ENCODE results near the gene GLRX2. TPM values are rescaled to one million over a fixed set of nuclear protein-coding genes. Genes with fewer than 3 reads are reported as not detected.

Gene GLRX2
- polyA plus RNA-seq, 12 donors, result 8.8 to 23.7 (median 15.8) TPM; not detected in 1

DNA sequence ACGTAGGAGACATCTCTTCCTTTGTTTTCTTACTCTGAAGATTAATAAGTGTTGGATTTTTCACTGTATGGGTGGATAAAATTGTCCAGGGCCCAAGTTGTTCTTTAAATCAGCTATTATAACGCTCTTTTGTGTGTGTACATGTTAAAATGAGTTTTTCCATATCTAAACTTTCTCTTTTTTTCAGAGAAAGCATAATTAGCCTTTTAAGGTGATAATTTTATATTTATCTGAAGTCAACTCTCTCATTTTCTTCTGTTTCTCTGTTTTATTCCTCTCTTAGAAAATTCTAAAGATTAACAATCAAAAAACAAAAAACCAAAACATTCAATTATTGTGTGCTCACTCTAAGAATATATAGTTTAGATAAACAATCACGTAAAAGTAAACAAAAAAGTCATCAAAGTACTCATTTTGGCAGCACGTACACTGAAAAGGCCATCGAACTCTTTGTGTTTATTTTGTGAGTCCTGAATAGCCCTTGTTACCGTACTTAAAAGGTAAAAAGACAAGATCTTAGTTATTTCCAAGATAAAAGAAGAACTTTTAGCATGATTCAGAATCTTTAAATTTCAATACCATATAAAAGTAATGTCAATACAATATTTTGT, 9.4 kb upstream of the GLRX2 start:
- no peak for DNase-seq

DNA sequence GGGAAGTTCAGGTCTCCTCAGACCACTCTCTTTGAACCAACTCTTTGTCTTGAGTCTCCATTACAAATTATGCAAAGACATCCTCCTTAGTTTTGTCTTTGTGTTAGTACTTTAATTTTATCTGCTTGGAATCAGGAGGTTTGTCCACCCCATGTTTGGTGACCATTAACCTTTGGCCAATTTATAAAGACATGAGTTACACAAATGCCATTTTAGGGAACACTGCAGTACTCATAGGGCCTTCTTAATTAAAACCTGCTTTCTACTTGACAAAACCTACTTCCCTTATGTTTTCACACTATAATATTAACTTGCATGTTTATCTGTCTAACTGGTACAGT, 8.7 kb upstream of the GLRX2 start:
- no peak for DNase-seq

DNA sequence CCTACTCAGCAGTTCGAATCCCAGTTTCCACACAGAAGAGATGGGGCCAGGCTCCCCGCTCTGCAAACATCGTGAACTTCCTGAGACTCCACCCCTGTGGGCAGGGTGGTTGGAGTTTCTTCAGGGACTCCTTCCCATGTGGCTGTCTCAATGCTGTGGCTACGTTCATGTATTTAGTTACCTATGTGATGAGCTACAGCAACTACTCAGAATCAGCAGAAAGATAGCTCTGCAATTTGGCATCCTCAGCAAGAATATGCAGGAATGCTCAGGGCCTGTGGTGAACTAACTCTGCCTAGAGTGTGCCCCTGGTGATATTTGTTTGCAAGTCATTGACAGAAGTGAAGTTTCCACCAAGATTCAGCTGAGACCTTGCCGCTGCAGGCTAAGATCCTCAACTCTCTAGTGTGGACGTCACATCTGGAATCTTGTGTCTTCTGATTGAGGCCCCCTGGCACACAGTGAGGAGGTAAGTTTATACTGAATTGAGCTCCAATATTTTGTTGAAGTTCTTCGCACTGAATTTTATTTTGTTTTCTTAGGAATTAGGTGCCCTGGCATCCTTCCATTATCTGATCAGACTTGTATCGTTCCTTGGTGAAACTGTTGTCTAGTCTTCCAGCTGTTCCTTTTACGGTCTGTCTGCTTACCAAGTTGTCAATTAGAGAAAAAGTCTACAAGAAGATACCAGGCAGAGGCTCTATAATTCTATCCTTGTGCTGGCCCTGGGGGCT, 8.2 kb upstream of the GLRX2 start:
- no peak for DNase-seq

DNA sequence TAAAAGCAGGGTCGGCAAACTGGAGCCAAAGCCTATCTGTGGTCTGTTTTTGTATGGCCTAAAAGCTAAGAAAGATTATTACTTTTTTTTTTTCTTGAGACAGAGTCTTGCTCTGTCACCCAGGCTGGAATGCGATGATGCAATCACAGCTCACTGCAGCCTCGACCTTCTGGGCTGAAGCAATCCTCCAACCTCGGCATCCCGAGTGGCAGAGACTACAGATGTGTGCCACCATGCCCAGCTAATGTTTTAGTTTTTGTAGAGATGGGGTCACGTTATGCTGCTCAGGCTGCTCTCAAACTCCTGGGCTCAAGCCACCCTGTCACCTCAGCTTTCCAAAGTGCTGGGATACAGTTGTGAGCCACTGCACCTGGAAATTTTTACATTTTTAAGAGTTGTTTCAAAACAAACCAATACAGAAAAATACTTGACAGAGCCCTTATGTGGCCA, 6.5 kb upstream of the GLRX2 start:
- no peak for DNase-seq

DNA sequence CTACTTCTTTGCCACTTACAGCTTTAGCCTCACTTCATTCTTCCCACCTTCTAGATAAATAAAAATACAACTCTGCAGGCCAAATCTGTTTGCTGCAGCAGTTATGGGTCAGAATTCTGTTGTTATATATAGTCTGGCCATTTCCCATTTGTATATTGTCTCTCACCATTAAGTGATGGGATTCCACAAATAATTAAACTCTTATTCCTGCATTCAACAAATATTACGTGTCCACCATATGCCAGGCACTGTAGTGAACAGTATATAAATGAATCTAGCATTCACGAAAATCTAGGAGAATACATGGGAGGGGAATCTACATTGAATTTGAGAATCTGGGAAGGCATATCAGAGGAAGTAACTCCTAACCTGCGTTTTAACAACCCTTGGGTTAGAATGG, 5.7 kb upstream of the GLRX2 start:
- no peak for DNase-seq

DNA sequence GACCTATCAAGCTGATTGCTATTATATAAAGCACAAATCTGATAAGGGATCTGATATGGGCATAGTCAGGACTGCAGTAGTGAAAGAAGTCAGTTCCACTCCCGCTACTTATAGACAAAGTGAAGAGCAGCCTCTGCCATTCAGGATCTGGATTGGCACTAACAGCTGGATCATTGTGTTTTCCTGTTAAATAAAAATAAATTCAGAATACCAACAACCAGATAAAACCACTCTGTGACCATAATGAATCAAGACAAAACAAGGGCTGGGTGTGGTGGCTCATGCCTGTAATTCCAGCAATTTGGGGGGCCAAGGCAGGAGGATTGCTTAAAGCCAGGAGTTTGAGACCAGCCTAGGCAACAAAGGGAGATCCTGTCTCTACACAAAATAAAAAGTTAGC, 5.0 kb upstream of the GLRX2 start:
- no peak for DNase-seq

DNA sequence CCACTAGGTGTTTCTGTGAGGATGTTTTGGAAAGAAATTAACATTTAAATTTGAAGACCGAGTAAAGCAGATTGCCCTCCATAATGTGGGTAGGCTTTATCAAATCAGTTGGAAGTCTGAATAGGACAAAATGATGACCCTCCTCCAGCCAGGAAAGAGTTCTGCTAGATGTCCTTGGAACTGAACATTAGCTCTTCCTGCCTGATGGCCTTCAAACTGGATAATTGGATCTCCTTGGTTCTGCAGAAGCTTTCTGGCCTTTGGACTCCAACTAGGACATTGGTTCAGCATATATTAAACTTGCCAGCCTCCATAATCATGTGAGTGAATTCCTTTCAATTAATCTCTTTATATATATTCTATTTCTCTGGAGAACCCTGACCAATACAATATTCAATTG, 4.4 kb upstream of the GLRX2 start:
- no peak for DNase-seq

DNA sequence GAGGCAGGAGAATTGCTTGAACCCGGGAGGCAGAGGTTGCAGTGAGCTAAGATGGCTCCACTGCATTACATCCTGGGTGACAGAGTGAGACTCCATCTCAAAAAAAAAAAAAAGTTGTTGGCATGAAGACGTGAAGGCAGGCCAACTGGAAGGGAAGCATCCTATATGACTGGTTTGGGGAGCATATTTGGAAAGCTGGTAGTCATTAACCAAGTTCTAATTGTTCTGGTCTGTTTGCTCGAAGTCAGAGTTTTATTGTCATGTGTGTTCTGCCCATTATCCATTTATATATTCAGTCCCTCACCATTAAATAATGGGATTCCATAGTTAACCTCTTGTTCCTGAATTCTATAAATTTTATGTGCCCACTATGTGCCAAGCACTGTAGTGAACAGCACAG, 3.3 kb upstream of the GLRX2 start:
- DNase-seq, result no peak

DNA sequence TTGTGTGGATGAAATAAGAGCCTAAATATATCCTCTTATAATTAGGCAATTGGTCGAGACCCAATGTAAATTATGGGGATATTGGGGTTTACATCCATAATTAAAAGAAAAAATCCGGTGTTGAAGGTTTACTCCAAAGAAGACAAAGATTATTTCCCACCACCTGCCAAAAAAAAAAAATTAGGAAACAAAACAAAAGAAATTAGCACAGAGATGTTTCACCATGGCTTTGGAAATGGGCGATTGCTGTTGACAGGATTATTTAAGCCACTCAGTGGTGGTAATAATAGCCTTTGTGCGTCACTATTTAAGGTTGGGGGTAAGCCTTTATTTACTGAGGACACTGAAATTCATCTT, 585 bp upstream of the GLRX2 start:
- no peak for DNase-seq

DNA sequence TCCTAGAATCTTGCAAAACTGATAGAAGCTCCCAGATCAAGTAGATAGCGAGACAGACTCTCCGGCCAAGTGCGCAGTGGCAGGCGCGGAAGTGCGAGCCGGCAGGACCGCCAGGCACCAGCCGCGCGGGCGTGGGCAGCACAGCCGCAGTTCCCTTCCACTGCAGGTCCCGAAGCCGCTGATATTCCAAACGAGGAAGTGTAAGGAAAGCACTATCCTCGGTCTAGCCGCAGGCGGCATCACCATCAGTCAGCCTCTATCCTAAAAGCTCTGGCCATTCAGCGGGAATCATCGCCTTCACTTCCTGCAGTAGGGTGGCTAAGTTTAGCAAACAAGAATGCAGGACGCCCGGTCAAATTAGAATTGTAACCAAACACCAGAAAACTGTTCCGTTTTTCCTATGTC, 710 bp downstream of the GLRX2 start:
- DNase-seq, result no peak

DNA sequence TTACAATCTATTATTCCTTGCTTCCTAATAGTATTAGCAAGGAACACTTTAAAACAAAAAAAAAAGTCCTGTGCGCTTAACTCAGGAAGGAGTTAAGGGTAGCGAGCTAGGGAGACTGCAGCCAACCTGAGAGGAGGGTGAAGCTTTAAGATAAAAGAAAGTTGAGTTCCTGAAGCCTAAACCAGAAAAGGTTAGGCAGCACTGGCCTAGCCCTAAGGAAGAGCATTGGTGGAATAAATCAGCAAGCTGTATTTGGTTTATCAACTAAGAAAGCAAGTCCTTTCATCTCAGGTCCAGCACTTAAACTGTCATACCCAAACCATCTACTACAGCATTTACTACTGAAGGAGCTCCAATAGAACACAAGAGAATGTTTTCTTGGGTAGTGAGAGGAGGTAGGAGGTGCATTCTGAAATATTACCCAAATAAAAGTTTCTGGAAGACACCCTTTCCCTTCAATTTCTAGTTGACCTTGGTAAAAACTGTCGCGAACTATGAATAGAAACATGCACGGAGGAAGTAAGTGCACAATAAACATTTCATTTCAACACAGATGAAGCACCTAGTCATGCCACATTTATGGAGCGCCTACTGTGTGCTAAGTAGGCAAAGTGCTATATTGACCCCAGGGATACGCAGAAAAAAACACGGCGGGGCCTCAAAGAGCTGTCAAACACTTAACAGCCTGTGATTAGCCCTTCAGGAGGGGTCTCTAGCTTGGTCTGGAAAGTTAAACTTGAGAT, 1.3 kb downstream of the GLRX2 start:
- DNase-seq, result no peak

DNA sequence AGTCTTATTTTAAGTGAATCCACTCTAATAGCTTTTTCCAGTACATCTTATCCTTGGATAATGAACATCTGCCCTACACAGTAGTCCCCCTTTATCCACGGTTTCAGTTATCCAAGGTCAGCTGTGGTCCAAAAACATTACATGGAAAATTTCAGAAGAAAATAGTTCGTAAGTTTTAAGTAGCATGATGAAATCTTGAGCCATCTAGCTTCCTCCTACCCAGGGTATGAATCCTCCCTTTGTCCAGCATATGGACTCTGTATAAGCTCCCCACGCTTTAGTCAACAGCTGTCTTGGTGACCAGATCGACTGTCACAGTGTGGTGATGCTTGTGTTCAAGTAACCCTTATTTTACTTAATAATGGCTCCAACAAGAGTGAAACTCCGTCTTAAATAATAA, 2.6 kb downstream of the GLRX2 start:
- DNase-seq, result no peak

DNA sequence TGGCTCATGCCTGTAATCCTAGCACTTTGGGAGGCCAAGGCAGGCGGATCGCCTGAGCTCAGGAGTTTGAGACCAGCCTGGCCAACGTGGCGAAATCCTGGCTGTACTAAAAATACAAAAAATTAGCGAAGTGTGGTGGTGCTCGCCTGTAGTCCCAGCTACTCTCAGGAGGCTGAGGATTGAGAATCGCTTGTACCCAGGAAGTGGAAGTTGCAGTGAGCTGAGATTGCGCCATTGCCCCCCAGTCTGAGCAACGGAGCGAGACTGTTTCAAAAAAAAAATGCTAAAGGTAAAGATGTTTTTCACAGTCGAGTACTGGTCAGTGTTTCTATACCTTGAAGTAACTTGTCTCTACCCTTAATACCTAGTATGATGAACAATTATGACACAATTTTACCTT, 11.1 kb downstream of the GLRX2 start:
- DNase-seq, result no peak

DNA sequence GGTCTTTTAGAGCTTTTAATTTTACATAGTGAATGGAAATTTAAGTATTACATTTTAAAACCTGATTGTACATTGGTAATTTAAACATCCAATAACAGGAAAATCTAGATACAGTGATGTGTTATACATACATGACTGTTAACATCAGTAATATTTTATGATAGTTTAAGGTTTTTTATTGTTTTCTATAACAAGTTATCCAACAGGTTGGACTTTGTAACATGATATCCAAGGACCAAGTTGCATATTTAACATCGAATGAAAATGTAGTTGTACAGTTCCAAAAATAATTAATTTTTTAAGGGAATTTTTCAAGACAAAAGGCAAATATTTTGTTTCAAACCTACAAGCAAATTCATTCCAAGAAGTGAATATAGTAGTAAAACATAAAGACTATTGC, 14.3 kb downstream of the GLRX2 start:
- no peak for DNase-seq

DNA sequence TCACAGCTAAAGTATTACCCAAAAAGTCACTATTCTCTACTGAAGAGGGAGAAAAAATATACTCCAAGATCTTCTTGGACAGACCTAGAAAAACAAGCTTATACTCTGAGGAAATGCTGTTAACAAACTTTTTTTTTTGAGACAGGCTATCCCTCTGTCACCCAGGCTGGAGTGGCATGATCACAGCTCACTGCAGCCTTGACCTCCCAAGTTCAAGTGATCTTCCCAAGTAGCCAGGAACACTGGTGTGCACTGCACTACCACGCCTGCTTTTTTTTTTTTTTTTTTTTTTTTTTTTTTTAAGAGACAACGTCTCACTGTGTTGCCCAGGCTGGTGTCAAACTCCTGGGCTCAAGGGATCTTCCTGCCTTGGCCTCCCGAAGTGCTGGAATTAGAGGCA, 17.3 kb downstream of the GLRX2 start:
- DNase-seq, result no peak

DNA sequence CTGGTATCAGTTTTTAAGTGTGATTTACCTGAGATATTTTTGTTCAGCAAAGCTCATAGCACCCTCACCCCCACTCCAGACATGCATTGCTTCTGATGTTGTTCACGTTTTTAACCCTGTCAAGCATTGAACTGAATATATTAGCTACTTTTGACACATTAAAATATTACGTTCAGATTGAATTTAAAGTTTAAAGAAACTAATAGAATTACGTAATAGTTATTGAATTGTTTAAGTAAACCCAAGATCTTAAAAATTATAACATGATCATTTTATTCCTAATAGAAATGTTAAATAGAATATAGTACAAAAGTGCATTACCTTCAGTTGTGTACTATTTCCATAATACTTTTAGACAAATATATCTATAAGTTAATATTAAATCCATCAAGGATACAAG, 18.9 kb downstream of the GLRX2 start:
- DNase-seq, result no peak

DNA sequence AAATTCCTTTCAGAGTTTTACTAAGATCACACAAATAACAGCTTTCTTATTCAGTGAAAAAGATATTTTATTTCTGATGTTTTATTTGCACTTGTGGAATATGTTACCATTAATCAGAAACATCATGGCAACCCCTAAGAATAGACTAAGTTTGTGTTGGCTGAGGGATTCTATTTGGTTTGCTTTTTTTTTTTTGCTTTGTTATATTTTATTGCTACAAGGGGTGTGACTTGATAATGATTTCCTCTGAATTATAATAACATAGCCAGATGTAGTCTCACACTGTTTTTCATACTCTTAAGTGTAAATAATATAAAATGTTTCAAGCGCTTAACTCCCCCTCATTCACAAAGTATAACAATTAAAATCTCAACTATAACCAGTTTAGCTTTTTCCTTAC, 20.0 kb downstream of the GLRX2 start:
- no peak for DNase-seq

DNA sequence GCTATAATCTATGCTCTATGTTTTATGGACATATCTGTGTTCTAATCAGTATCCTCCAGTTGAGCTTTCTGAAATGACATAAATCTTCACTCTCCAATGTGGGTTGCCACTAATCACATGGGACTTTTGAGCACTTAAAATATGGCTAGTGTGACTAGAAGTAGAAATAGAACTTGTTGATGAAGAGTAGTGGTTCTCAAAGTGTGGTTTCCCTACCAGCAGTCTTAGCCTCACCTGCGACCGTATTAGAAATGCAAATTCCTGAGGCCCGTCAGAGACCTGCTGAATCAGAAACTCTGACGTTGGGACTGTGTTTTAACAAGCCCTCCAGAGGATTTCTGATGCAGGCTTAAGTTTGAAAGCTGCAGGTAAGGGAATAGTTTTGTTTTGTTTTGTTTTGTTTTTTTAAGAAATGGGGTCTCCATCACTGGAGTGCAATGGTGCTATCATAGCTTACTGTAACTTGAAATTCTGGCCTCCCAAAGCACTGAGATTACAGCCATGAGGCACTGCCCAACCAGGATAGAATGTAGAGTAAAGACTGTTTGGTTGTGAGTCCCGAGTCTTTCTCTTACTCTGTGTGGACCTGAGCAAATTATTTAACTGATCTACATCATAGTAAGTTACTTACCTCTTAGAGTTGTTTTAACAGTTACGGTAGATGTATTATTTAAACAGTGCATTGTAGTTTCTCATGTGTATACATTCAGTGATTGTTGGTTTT, 21.7 kb downstream of the GLRX2 start:
- DNase-seq, result no peak

DNA sequence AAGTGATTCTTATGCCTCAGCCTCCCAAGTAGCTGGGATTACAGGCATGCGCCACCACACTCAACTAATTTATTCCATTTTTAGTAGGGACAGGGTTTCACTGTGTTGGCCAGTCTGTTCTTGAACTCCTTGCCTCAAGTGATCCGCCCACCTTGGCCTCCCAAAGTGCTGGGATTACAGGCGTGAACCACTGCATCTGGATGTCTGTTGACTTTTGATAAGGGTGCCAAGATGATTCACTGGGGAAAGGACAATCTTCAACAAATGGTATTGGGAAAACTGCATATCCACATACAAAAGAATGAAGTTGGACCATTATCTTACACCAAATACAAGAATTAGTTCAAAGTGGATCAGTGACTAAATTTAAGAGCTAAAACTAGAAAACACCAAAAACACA, 26.0 kb downstream of the GLRX2 start:
- no peak for DNase-seq

DNA sequence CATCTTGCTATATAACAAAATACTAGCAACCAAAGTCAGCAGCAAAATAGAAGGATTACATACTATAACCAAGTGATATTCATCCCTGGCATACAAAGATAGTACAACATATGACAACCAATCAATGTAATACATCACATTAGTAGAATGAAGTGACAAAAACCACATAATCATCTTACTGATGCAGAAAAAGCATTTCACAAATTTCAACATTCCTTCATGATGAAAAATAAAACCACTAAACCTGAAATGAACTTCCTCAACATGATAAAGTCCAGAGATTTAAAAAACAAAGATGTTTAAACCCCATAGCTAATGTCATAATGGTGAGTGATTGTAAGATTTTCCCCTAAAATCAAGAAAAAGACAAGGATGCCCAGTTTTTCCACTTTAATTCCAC, 27.2 kb downstream of the GLRX2 start:
- DNase-seq, result no peak

DNA sequence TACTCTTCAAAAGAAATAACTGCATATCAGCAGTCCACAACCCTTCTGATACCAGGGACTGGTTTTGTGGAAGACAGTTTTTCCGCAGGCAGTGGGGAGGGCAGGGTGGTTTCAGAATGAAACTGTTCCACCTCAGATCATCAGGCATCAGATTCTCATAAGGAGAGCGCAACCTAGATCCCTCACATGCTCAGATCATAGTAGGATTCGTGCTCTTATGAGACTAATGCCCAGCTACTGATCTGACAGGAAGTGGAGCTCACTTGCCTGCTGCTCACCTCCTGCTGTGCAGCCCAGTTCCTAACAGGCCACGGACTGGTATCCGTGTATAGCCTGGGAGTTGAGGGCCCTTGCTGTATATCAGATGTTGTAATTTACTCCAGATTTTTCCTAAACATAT, 34.3 kb downstream of the GLRX2 start:
- no peak for DNase-seq

DNA sequence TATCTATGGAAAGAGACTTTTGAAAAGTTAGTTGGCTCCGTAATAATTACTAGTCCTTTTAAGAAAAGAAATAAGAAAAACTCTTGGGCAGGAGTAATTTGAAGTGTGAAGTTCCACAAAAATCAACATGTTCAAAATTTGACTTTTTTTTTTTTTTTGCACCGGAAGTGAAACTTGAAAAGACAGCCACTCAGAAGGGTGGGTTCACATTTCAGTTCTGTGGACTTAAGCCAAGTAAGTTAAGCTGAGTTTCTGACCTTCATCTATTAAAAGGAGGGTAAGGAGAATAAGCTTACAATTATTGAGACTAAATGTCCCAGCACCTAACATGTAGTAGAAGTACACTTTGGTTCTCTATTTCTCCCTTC, 34.8 kb downstream of the GLRX2 start:
- no peak for DNase-seq

All from muscle of arm (tissue), 12 donors.